NCI-H187 treated with DMSO at 0.1 percent for 48 hours (cell line): Measurements from ENCODE around the gene NFIA.

ENCODE experiments used
- DNase-seq: peaks from one replicate; lab custom pipeline; 2025; lab: John Stamatoyannopoulos, UW

NFIA gene

DNA sequence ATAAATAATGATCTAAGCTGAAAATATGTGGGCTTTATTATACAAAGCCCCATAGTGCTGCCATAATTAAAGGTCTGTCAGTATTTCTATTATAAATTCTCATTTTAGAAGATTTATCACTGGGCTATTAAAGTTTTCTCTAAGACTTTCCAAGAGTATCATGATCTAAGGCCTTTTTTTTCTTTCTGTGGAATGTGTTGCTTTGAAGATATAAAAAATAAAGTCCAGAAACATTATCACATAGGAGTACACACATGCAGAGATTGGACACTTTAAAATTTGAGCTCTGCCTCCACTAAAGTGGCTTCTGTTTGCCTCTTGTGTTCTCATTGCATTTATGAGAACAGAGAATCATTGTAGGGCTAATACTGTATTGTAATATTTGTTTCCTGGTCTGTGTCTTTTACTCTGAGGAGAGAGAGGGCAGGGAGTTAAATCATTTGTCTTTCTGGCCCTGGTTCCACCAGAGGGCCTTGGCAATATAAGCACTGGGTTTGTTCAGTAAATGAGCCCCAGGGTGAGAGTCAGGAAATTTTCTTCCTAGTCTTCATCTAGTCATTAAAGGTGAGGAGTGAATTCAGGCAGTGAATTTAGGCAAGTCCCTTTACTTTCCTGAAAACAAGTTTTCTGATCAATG is 70.2 kb downstream of the NFIA start:
- DNase-seq: no peak

DNA sequence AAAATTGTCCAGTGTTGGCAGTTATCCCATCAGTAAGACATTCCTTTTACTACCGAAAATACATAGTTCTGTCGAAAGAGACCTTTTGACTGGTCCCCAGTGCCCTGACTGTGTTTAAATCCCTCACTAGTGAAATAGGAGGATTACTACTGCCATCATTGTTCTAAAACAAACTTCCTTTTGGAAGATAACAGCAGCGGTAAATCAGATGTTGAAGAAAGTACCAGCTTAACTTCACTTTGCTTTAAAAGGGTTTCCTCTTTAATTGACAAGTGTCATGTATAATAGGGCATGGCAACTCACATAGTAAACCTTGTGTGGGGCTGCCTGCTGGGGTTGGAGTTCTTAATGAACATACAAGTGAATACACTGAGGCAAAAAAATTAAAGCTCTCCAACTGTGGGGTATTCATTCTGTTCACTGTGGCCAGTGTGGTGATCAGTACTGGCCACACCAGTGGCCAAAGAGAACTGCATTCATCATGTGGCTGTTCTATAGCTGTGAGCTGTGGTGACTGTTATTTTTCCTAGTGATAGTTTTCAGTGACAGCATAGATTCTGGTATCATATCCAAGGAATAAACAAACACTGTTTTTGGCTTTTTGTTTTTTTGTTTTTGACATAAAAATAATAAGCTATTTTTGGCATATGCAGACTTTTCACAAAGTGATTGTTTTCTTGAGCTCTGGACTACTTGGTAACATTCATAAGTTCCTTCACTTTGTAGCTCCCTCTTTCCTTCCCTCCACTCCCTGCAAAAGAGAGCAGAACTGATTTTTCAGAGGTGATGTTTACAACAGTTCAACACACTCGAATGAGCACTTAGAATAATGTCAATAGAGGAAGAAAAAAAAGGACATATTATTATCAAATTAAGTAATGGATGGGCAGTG is 74.5 kb downstream of the NFIA start:
- DNase-seq: no peak

DNA sequence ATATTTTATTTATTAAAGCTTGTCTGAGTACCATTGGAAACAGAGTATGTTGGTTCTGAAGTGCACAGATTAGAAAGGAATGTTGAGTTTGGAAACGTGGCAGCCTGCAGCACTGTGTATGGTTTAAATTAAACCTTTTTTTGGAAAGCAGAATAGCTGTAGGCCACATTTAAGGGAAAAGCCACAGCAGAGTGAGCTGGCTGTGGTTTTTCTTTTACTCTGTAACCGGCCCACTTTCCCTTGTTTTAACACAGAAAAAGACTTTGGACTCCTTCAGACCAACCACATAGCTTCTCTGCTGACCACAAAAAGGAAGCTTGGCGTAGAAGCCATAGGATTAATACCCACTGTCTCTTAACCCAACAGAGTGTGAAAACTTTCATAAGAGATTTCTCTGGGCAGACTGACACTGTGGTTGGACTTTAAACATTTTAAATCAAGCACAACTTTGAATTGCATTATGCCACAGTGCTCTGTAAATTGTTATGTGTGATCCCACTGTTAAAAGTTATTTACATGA is 75.2 kb downstream of the NFIA start:
- DNase-seq: no peak

DNA sequence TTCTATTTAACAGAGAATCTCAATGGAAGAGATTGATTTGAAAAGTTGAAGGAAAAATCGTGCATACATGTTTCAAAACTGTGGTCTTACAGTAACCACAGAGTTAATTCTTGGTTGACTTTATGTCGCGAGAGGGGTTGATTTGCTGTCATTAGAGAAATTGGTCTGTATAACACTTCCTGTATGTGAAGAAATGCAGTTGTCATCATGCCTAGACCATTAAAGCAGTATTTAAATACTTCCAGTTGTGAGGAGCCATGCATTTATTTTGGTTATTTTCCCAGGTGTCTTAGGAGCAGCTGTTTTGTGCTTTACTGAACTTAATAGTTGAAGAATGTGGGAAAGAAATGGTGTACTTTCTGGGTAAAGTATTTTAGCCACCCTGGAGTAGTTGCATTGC is 76.2 kb downstream of the NFIA start:
- DNase-seq: no peak

GRCh38 chr1:61160526-61160925 is 78.2 kb downstream of the NFIA start:
- DNase-seq: no peak

GRCh38 chr1:61162520-61163258 is 80.3 kb downstream of the NFIA start:
- DNase-seq: no peak

- DNase-seq: no peak
These were observed 81.0 kb downstream of the NFIA start for GRCh38 chr1:61163355-61163754.

DNA sequence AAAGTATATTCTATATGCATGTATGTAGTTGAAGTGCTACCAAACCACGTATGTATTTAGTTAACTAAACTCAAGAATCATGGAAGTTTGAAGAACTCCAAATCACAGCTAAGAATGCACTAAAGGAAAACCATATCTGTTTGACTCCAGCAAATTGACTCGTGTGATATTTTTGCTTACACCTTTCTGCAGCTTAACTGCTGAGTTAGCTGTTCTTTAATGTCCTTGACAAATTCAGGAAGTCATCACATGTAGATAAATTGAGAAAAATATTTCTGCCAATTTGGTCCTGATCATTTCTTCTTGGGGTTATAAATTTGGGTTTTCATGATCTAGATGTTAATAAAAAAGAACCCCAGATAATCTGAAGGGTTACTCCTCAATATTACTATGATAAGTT is 83.0 kb downstream of the NFIA start:
- DNase-seq: no peak

GRCh38 chr1:61167309-61167708 is 84.9 kb downstream of the NFIA start:
- DNase-seq: no peak

DNA sequence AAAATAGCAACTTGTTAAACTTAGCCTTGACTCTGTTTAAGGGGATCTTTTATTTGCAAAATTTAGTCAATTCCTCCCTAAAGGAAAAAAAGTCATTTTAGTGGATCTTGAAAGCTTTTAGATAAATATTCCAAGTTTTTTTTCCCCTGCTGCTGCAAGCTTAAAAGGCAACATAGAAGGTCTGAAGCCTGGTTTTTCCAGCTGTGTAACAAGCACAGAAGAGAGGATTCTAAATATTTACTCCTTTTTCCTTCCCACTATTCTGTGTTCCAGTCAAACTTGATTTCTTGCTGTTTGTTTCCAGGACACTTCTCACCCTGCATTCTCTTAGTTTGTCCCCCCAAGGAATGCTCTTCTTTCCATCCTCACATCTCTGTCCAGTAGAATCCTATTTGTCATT is 86.7 kb downstream of the NFIA start:
- DNase-seq: no peak

DNA sequence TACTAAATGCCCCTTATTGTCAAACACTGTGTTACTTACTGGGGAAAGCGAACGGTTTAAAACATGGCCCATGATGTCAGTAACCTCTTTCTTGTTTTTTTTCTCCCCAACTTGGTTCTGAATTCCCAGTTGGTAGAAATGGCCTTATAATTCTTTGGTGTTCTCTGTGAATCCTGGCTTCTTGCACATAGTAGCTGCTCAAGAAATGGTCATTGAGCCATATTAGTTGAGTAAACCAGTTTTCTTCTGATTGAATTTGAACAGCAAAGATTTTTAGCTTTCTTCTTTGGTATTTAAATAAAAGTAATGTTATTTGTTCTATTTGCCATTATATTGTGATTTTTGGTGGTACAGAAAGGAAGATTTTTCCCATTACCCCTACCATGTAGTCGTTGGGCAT is 87.3 kb downstream of the NFIA start:
- DNase-seq: no peak

DNA sequence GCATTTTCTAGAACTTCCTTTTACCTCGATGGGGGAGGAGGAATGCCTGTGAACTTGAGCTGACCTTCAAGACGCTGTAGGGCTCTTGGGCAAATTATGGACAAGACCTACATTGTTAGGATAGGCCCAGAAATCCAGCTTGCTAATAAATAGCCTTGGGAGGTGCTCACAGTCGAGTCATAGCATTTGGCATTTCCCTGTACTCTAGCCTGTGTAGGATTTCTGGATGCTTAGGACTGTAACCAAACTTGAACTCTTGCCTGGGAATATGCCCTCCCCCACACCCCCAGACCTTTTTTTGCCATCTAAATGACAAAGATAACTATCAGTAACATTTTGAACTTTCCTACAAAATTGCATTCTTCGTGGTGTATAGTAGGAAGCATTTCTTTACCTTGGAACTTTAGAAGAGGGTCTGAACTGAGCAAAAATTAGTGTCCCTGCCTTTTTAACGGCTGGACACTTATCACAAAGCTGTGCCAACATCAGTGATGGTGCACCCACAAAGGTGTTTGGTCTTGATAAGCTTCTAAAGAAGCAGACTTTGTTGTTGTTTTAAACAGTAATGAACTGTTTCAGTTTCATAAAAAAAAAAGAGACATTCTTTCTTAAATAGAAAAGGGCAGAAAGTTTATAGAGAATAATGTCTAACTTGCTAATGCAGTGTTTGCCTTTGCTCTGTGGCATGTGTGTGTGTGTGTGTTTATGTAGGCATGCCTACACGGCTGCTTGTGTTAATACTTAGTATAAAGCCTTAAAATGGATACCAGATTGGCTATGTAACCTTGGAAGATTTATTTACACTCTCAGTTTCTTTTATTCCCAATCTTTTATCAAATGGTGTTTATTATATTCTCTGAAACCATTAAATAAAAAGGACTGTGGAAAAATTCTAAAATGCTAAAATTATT is 88.2 kb downstream of the NFIA start:
- DNase-seq: no peak

GRCh38 chr1:61171346-61171745 is 89.0 kb downstream of the NFIA start:
- DNase-seq: no peak

DNA sequence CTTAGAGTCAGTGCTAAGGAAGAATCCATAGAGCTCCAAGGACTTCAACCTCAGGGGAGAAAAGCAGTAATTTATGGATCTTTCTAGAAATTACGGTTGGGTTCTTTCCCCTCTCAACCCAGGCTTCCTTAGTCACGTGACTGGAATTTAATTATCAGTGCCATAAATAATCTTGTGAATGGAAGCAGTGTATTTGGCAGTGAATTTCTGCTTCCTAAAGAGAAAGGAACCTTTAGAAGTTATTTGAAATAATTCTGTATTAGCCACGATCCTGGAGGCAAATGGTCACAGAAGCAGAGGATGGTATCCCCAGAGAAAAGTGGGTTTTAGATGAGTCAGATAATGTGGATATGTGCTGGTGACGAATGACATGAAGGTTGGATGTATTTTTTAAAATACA is 89.6 kb downstream of the NFIA start:
- DNase-seq: no peak

DNA sequence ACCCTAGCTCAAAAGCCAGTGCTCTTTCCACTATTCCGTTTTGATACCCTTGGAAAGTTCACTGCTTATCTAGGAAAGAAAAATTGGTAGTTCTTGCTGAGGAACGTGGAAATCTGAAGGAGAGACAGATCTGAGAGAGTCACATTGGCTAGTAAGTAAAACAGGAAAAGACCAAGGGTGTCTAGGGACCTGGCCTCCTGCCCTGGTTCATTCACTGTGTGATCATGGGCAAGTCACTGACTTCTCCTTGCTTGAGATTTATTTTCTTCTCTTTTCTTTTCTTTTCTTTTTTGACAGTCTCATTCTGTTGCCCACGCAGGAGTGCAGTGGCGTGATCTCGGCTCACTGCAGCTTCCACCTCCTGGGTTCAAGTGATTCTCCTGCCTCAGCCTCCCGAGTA is 90.8 kb downstream of the NFIA start:
- no peak for DNase-seq

- DNase-seq: no peak
These were observed 91.9 kb downstream of the NFIA start for GRCh38 chr1:61174060-61174795.

DNA sequence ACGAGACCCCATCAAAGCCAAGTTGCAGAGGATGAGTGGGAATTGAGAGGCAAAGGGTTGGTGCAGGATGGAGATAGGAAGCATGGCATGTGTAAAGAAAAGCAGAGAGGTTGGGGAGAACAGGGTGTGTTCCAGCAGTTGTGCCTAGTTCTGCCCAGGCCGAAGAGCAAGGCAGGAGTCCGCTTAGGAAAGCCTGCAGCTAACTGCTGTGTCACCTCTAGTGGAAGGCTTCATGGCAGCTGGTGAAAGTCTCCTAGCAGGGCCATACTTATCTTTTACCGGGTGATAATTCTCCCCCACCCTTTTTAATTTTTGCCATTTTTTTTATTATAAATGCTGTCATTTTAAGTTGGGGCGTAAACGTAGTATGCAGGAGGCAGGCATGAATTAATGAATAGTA is 93.6 kb downstream of the NFIA start:
- DNase-seq: no peak

- DNase-seq: no peak
These were observed 99.0 kb downstream of the NFIA start for GRCh38 chr1:61181067-61182038.

GRCh38 chr1:61182049-61182448 is 99.7 kb downstream of the NFIA start:
- no peak for DNase-seq

DNA sequence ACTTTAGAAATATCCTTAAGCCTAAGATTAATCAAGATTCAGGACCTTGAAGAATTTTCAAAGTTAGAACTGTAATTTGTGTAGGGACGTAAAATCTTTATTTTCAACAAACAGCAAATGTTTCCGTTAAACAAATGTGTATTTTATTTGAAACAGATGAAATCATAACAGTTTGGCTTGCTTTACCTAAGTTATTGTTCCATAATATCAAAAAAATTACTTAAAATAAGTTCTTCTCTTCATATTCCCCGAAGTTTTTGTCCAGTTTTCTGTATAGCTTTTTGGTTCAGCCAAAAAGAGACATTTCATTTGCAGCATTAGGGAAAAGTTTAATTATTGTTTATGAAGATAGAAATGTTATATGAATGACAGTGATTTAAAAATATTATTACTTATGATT is 100.1 kb downstream of the NFIA start:
- DNase-seq: no peak
